NK-92 (cell line): Measurements from ENCODE around the gene KLHL22.

ENCODE experiments used
- DNase-seq: peaks from one replicate; lab custom pipeline; 2025; ENCODE audit not compliant: unreplicated experiment; lab: John Stamatoyannopoulos, UW

KLHL22 gene

GRCh38 chr22:20434264-20434751, 61.3 kb downstream of the KLHL22 start:
- DNase-seq, result no peak

GRCh38 chr22:20433686-20434241, 61.8 kb downstream of the KLHL22 start:
- DNase-seq, result no peak

- DNase-seq, result no peak
Measured at GRCh38 chr22:20433191-20433590, 62.4 kb downstream of the KLHL22 start.

- no peak for DNase-seq
Measured at GRCh38 chr22:20432244-20432686, 63.3 kb downstream of the KLHL22 start.

GRCh38 chr22:20431511-20432192, 63.9 kb downstream of the KLHL22 start:
- DNase-seq, result no peak

DNA sequence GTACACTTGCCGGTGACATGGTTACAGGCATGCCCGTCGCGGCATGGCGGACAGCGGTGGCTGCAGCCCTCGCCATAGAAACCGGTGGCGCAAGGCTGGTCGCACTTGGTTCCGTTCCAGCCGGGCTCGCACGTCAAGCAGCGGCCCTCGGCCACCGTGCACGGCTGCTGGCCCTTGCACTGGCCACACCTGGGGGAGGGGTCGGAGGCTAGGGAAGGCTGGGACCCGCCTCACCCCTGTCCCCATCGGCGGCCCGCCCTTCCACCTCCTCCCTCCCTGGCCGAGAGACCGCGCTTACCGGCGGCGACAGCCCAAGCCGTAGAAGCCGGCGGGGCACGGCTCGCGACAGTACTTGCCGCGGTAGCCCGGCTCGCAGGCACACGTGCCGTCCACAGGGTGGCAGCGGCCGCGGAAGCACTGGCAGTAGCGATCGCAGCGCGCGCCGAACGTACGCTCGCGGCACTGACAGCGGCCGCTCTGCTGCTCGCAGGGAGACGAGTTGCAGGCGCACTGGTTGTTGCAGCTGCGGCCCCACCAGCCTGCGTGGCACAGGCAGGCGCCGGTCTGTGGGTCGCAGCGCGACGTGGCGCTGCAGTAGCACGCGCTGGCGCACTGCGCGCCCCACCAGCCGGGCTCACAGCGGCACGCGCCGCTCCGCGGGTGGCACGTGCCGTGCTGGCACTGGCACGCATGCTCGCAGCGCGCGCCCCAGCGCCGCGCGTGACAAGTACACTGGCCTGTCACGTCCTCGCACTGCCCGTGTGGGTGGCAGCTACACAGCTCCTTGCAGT, 64.7 kb downstream of the KLHL22 start:
- no peak for DNase-seq

DNA sequence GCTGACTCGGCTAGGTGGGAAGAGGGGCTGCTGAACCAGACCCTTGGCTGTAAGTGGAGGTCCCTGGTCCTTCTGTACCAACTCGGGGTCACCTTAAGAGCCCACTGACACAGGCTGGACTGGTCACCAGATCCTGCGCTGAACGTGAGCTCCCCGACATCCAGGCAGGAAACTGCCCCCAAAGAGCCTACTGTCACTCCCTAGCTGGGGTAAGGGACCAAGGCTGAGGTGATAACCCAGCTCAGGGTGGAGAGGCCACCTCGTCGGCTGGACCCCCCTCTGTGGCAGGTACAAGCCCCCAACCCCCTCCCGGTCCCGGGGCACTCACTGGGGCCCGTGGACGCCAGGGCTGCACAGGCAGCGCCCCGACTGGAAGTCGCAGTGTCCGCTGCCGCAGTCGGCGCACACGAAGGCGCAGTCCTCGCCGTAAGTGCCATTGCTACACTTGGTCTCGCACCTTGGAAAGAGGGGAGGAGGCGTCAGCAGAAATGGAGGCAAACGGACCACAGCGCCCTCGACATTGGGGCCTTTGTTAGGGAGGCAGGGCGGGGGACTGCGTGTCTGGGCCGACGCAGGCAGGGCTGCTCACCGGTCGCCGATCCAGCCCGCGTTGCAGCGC, 65.4 kb downstream of the KLHL22 start:
- no peak for DNase-seq

DNA sequence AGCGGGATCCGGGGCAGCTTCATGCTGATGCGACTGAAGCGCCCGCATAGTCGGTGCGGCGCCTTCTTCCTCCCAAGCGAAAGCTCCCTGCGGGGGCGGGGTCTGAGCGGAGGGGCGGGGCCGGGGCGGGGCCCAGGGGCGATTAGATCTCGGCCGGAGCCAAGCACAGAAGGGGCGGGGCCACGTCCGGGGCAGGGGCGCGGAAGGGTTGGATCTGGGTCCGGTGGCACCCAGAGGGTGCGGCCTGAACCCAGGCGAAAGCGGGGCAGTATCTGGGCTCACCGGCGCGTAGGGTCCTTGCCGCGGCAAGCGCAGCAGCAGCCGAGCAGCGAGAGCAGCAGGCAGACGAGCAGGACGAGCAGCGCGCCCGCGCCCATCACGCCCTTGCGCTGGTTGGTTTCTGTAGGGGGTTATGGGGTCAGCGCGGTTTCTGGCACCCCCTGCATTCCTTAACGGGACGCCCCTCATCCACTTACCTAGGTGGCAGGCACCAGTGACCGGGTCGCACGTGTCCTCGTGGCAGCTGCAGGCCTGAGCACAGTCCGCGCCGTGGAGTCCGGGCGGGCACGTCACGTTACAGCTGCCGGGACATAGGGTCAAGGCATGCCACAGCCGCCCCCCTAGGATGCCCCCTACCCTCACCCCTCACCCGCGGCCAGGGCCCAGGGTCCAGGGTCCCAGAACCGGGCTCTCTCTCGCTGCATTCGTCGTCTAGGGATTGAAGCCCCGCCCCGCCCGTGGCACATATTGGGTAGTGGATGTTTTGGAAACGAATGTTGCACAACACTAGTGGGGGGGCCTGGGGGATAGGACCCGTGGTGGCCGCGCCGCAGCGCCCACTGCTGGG, 66.1 kb downstream of the KLHL22 start:
- no peak for DNase-seq

- DNase-seq, result no peak
Measured at GRCh38 chr22:20428496-20429253, 66.9 kb downstream of the KLHL22 start.

DNA sequence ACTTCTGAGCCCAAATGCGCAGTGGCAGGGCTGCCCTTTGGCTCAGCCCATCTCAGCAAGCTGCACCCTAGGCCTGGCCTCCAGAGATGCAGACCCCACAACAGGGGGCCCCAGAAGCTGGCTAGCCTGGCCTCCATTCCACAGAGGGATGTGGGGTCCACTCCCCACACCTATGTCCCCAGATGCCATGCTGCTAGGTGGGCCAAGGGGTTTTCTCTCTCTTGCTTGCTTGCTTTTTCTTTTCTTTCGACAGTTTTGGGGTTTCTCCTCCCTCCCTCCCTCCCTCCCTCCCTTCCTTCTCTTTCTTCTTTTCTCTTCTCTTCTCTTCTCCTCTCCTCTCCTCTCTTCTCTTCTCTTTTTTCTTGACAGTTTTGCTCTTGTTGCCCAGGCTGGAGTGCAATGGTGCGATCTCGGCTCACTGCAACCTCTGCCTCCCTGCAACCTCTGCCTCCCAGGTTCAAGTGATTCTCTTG, 67.6 kb downstream of the KLHL22 start:
- no peak for DNase-seq

GRCh38 chr22:20427104-20427944, 68.3 kb downstream of the KLHL22 start:
- DNase-seq, result no peak

DNA sequence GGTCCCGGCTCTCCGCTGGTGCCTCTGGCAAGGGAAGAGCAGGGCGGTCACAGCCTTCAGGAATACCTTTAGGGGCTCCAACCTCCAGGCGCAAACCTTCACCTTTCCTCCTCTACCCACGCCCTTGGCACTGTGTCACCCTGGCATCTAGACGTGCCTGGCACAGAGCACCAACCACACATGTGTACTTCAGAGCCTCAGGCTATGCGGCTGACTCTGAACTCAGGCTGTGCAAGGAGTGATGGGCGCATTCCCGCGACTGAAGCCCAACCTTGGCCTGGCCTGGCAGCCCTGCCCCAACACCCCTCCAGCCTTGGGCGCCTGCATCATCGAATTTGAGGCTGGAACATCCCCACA, 69.4 kb downstream of the KLHL22 start:
- DNase-seq, result no peak

DNA sequence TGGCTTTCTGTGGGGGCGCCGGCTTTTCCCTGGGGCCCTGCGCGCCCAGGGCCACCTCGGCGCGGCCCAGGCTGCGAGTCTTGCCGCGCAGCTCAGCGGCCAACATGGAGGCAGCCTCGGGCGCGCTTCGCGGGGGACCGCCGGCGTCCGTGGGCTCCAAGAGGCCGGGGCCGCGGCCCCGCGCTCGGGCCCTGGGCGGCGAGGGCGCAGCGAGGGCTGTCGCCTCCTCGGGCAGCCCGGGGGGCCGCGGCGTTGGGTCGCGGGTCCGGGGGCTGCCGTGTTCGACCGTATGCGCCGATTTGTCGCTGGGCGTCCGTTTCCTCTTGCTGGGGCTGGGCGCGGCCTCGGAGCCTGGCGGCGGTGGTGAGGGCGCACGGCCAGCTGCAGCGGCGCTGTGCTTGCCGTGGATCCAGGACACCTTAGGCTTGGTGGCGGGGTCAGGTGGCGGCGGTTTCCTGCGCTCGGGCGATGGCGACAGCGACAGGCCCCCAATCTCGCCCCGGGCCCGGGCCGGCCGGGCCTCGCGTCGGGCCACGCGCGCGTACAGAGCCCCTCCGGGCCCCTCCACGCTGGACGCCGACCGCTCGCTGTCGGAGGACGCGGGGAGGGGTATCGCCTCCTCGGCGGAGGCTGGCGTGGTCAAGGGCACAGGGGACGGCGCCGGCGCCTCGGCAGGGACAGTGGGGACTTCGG, 69.9 kb downstream of the KLHL22 start:
- no peak for DNase-seq

- DNase-seq, result no peak
Measured at GRCh38 chr22:20424932-20425565, 70.5 kb downstream of the KLHL22 start.

GRCh38 chr22:20424568-20424931, 71.0 kb downstream of the KLHL22 start:
- no peak for DNase-seq

DNA sequence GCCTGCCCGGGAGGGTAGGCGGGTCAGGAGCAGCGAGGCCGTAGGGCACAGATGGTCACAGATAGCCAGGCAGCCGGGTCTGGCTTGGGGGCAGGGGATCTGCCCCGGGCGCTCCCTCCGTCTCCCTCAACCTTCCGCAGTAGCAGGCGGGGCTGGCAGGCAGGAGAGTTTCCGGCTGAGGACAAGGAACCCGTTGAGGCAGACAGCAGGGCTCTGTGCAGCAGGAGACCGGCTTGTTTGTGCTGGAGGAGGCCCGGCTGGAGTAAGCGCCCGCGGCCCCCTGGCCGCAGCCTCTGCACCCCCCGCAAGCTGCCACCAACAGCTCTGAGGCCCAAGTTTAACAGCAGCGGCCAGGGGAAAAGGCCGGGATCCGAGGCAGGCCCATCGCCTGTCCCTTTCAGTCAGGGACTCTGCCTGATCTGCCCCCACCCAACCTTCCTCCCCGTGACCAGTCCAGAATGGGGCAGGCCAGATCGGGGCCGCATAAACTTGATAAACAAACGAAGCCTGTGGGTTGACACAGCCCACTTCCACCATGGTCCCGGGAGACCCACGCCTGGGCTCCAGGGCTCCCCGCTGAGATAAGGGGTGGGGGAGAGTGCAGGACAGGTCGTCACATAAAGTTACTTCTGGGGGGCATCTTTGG, 71.6 kb downstream of the KLHL22 start:
- DNase-seq, result no peak
